ENCODE results near the gene FANCI.

- TF ChIP-seq ZNF274 (IDR thresholded peaks at IDR 0.05; ENCODE audit: low read depth, low read length), result no peak
- TF ChIP-seq YY1 (IDR thresholded peaks at IDR 0.05; ENCODE audit: insufficient read depth, insufficient read length), result no peak
These were observed 49.2 kb upstream of the FANCI start for GRCh38 chr15:89194608-89195007.
